A549 (cell line): ENCODE measurements around the gene TEKT3. TPM values are rescaled to one million over a fixed set of nuclear protein-coding genes. Genes with fewer than 3 reads are reported as not detected.

ENCODE experiments used
- ATAC-seq, 2 experiments: fragments of 200-7000 bp in 1 of 2; fragments of >200 bp in 1 of 2; cut with Nextera tagmentation in 1 of 2; cut with Tn5 transposase in 1 of 2; 3 replicates each; pipeline versions ENCODE4 v1.8.0 to v1.9.1; 2018 to 2020; ENCODE audit warnings: mild to moderate bottlenecking in 1 of 2, moderate library complexity in 1 of 2
- CTCF ChIA-PET: fragments of 300-600 bp; sonication (Branson Sonifier 250); formaldehyde crosslinking; extraction: SDS; loops from one replicate; lab custom pipeline; 2021; ENCODE audit warnings: antibody characterized with exemption, inconsistent platforms; lab: Yijun Ruan, JAX
- POLR2A ChIA-PET: fragments of 350-600 bp; formaldehyde crosslinking; extraction: SDS; loops from one replicate; lab custom pipeline; 2021; ENCODE audit warnings: antibody characterized with exemption, inconsistent platforms; lab: Yijun Ruan, JAX
- DNase-seq, 2 experiments: peaks; one replicate each; pipeline versions ENCODE4 v3.0.0 to v3.0.0-alpha.2; 2011 to 2016; ENCODE audit warnings: low read depth in 1 of 2, low spot score in 1 of 2
- FAIRE-seq: peaks from 2 replicates; lab custom pipeline; 2011; peaks lifted over from hg19 to GRCh38; lab: Jason Lieb, UNC
- H3K27ac ChIP-seq, 2 experiments: fragments of >200 bp; sonication (Bioruptor Twin); formaldehyde crosslinking; 3 replicates each; pipeline ENCODE4 v1.5.1; 2016 to 2017
- H3K4me1 ChIP-seq: fragments of >200 bp; sonication (Bioruptor Twin); formaldehyde crosslinking; 3 replicates; pipeline ENCODE4 v1.6.1; 2016
- H3K4me2 ChIP-seq: fragments of >200 bp; sonication (Bioruptor Twin); formaldehyde crosslinking; 3 replicates; pipeline ENCODE4 v1.6.1; 2016
- H3K4me3 ChIP-seq: fragments of >200 bp; sonication (Bioruptor Twin); formaldehyde crosslinking; 3 replicates; pipeline ENCODE4 v1.5.1; 2016
- H3K9me3 ChIP-seq: fragments of >200 bp; sonication (Bioruptor Twin); formaldehyde crosslinking; 3 replicates; pipeline ENCODE4 v1.6.1; 2016
- ATOH8 ChIP-seq: fragments of 250-450 bp; sonication (Bioruptor Pico); IDR thresholded peaks from 2 replicates; pipeline ENCODE4 v1.5.0; 2020; ENCODE audit warnings: low read depth, mild to moderate bottlenecking, moderate library complexity
- CEBPB ChIP-seq, 2 experiments: fragments of >200 bp in 1 of 2; sonication (Bioruptor Twin) in 1 of 2; formaldehyde crosslinking in 1 of 2; IDR thresholded peaks; 2 replicates each; pipeline ENCODE4 v1.6.1; 2012 to 2016
- EHMT2 ChIP-seq: fragments of 200-600 bp; sonication (generic); IDR thresholded peaks from 2 replicates; pipeline ENCODE4 v1.6.1; 2016; ENCODE audit warnings: antibody characterized with exemption, low read depth, mild to moderate bottlenecking, moderate library complexity
- FOSL2 ChIP-seq, 2 experiments: fragments of 450-650 bp in 1 of 2; fragments of >200 bp in 1 of 2; sonication (Bioruptor Twin) in 1 of 2; formaldehyde crosslinking; IDR thresholded peaks; 2 replicates each; pipeline versions ENCODE4 v1.5.0 to v1.6.1; 2016 to 2020; ENCODE audit warnings: mild to moderate bottlenecking in 1 of 2, moderate library complexity in 1 of 2
- GATA3 ChIP-seq: IDR thresholded peaks from 2 replicates; pipeline ENCODE4 v1.6.1; 2012; ENCODE audit warnings: borderline replicate concordance
- HDAC2 ChIP-seq: fragments of 200-600 bp; sonication (generic); IDR thresholded peaks from 2 replicates; pipeline ENCODE4 v1.6.1; 2016
- HES2 ChIP-seq: fragments of >200 bp; sonication (Bioruptor Twin); formaldehyde crosslinking; IDR thresholded peaks from 2 replicates; pipeline ENCODE4 v1.6.1; 2016
- HOXA7 ChIP-seq: fragments of 250-450 bp; sonication (Bioruptor Pico); IDR thresholded peaks from 2 replicates; pipeline ENCODE4 v1.5.0; 2020; ENCODE audit warnings: mild to moderate bottlenecking, moderate library complexity
- JUN ChIP-seq, 2 experiments: fragments of >200 bp; sonication (Bioruptor Twin); formaldehyde crosslinking; IDR thresholded peaks; 2 replicates in 1 of 2; 3 replicates in 1 of 2; pipeline ENCODE4 v1.6.1; 2016 to 2017
- JUNB ChIP-seq: fragments of >200 bp; sonication (Bioruptor Twin); formaldehyde crosslinking; IDR thresholded peaks from 2 replicates; pipeline ENCODE4 v1.6.1; 2016
- MAFK ChIP-seq: fragments of 450-650 bp; IDR thresholded peaks from 2 replicates; pipeline ENCODE4 v1.6.1; 2014; ENCODE audit not compliant: partially characterized antibody
- MAX ChIP-seq: IDR thresholded peaks from 2 replicates; pipeline ENCODE4 v1.6.1; 2012
- MAZ ChIP-seq: fragments of 150-350 bp; IDR thresholded peaks from 2 replicates; pipeline ENCODE4 v1.6.1; 2014; ENCODE audit warnings: antibody characterized with exemption, low read depth, low read length, borderline replicate concordance
- NFE2L2 ChIP-seq: fragments of 150-350 bp; conservative IDR thresholded peaks from 2 replicates; pipeline ENCODE4 v1.6.1; 2014; ENCODE audit warnings: low read length
- POLR2AphosphoS2 ChIP-seq: conservative IDR thresholded peaks from 2 replicates; pipeline ENCODE4 v1.6.1; 2012; ENCODE audit warnings: low read length, improper control_type of control experiment, inconsistent platforms
- RFX5 ChIP-seq: fragments of 450-650 bp; IDR thresholded peaks from 2 replicates; pipeline ENCODE4 v1.7.1; 2014; ENCODE audit warnings: antibody characterized with exemption, mild to moderate bottlenecking, moderate library complexity
- ZSCAN20 ChIP-seq: fragments of 250-450 bp; sonication (Bioruptor Pico); IDR thresholded peaks from 2 replicates; pipeline ENCODE4 v1.8.0; 2022; ENCODE audit warnings: mild to moderate bottlenecking, moderate library complexity
- WGBS: methylation state at CpG from one replicate; pipeline ENCODE4 v1.1.6; 2017; ENCODE audit errors: missing lambda C conversion rate; 5-methylcytosine and 5-hydroxymethylcytosine counted together
- polyA plus RNA-seq, 4 experiments: library from polyadenylated mRNA; depleted of rRNA in 3 of 4; stranded (reverse); fragments of >200 nt; fragmentation: RNase III in 1 of 4; extraction: RNeasy Plus Mini Kit Qiagen cat#74134 plus additional on column Dnase treatment in 1 of 4; gene quantifications; 2 replicates in 3 of 4; 3 replicates in 1 of 4; pipeline ENCODE4 v1.2.3, GENCODE V29; 2011 to 2017

TEKT3 gene
- polyA plus RNA-seq, 2 of the 4 experiments (the other 2 are of a cell fraction), result 0.17 to 0.21 TPM

- Histone ChIP-seq H3K4me3 (no peak overlapping the region), H3K27ac (peak overlapping the region; percentile 24 to 72; a peak in 5 of 6 replicates), H3K4me2 (peak overlapping the region; percentile 42), H3K4me1 (peaks cover 31% of the 10 kb centered on the region), H3K9me3 (no peaks in the 10 kb centered on the region)
- FAIRE-seq (no peak), DNase-seq (peak; percentile 76 to 86), ATAC-seq (peak; percentile 94 to 96)
- CTCF ChIA-PET, result interaction anchor here (0.7 to 4.2 kb wide), 8 partner anchors 8 to 151 kb away, joined by 3 to 16 read pairs (median 4); no protein-coding TSS in a partner anchor
- TF ChIP-seq EHMT2 (peak; percentile 2; the same call in 1 of the 2 replicates), HDAC2 (no peak), RFX5 (no peak), HES2 (peak; percentile 85), FOSL2 (IDR thresholded peaks at IDR 0.05) (peak; percentile 99), FOSL2 (CRISPR knock-in tag; IDR thresholded peaks at IDR 0.05) (peak; percentile 96), GATA3 (peak; percentile 56; the same call in 1 of the 2 replicates), MAX (0 out of 2 replicates have a peak, but pooled peaks have one; percentile 19), JUN (IDR thresholded peaks at IDR 0.05) (peak; percentile 28 to 61; a peak in 3 of 5 replicates), JUNB (peak; percentile 92), MAFK (peak; percentile 98), CEBPB (IDR thresholded peaks at IDR 0.05) (peak; percentile 98), MAZ (no peak)
- POLR2A ChIA-PET, result interaction anchor here (0.6 kb wide), 1 partner anchor 872 kb away, joined by 3 read pairs; no protein-coding TSS in a partner anchor
- WGBS, result under 1% methylated on average over 3 of the region's 3 CpGs
These were observed 10.5 kb upstream of the TEKT3 start for GRCh38 chr17:15351925-15352324.

GRCh38 chr17:15351478-15351840 lies 10.1 kb upstream of the TEKT3 start:
- Histone ChIP-seq H3K4me2 (peak overlapping the region; percentile 42), H3K27ac (peak overlapping the region; percentile 3 to 72; a peak in 4 of 6 replicates), H3K9me3 (no peaks in the 10 kb centered on the region), H3K4me3 (no peak overlapping the region), H3K4me1 (peaks cover 31% of the 10 kb centered on the region)
- whole genome bisulfite sequencing, result 74% methylated on average over 4 of the region's 4 CpGs
- CTCF ChIA-PET, result interaction anchor here (0.7 to 4.2 kb wide), 6 partner anchors 7 to 151 kb away, joined by 3 to 16 read pairs (median 4); no protein-coding TSS in a partner anchor
- DNase-seq (no peak), ATAC-seq (peak; percentile 25 to 31; a peak in 4 of 6 replicates), FAIRE-seq (no peak)
- no peak for TF ChIP-seq ZSCAN20
- TF ChIP-seq NFE2L2, result no peak
- no peak for TF ChIP-seq HOXA7 (CRISPR knock-in tag)
- TF ChIP-seq MAX, result no peak
- POLR2A ChIA-PET, result interaction anchor here (0.6 kb wide), 1 partner anchor 872 kb away, joined by 3 read pairs; no protein-coding TSS in a partner anchor

GRCh38 chr17:15350777-15351477 lies 9.5 kb upstream of the TEKT3 start:
- ATAC-seq (peak in 1 of 2 experiments; percentile 16; a peak in 2 of 6 replicates), FAIRE-seq (no peak)
- 85% methylated on average over 10 of the region's 10 CpGs for WGBS

More at GRCh38 chr17:15350777-15351477, 9.5 kb upstream of the TEKT3 start:
- H3K4me2 ChIP-seq, result no peak overlapping the region
- peaks cover 31% of the 10 kb centered on the region for H3K4me1 ChIP-seq
- H3K27ac ChIP-seq, result peak overlapping the region; percentile 3 to 72; a peak in 4 of 6 replicates
- ChIA-PET CTCF (interaction anchor here (0.7 to 4.2 kb wide), 5 partner anchors 7 to 152 kb away, joined by 3 to 16 read pairs (median 6); no protein-coding TSS in a partner anchor), POLR2A (no interaction called here)
- no peak for DNase-seq
- no peak overlapping the region for H3K4me3 ChIP-seq
- TF ChIP-seq POLR2AphosphoS2 (no peak), ATOH8 (CRISPR knock-in tag) (no peak)
- H3K9me3 ChIP-seq, result no peaks in the 10 kb centered on the region
